Lung (tissue), 12 donors: ENCODE measurements around the gene VPS41. TPM values are rescaled to one million over a fixed set of nuclear protein-coding genes. Genes with fewer than 3 reads are reported as not detected.

Experiments used
- ATAC-seq: fragments of 200-7000 bp; cut with Tn5 transposase; one replicate; pipeline ENCODE4 v1.9.1; 2020; ENCODE audit warnings: moderate number of reproducible peaks; ENCODE audit not compliant: insufficient read depth, low FRiP score
- DNase-seq, 3 donors: peaks; one replicate each; pipeline ENCODE4 v3.0.0-alpha.2; 2013 to 2017
- H3K27ac ChIP-seq, 2 donors: one replicate each; pipeline ENCODE4 v1.5.1; 2013; ENCODE audit warnings: mild to moderate bottlenecking in 2 of 2, moderate library complexity in 2 of 2, control low read depth in 1 of 2, inconsistent platforms in 1 of 2, low read depth in 1 of 2, low read length in 1 of 2
- H3K27me3 ChIP-seq, 3 donors: one replicate each; pipeline ENCODE4 v1.5.1; 2013; ENCODE audit warnings: low read length in 2 of 3; ENCODE audit not compliant: control insufficient read depth in 3 of 3, insufficient read depth in 3 of 3
- H3K36me3 ChIP-seq, 4 donors: one replicate each; pipeline ENCODE4 v1.5.1; 2013; ENCODE audit warnings: low read length in 4 of 4, mild to moderate bottlenecking in 1 of 4, moderate library complexity in 1 of 4; ENCODE audit not compliant: control insufficient read depth in 4 of 4, insufficient read depth in 4 of 4
- H3K4me1 ChIP-seq, 5 donors: one replicate each; pipeline ENCODE4 v1.5.1; 2013; ENCODE audit warnings: low read length in 5 of 5, mild to moderate bottlenecking in 2 of 5, moderate library complexity in 1 of 5; ENCODE audit not compliant: control insufficient read depth in 5 of 5, insufficient read depth in 5 of 5
- H3K4me3 ChIP-seq: one replicate; pipeline ENCODE4 v1.5.1; 2013; ENCODE audit warnings: mild to moderate bottlenecking, control low read depth, moderate library complexity
- H3K9ac ChIP-seq, 2 donors: one replicate each; pipeline ENCODE4 v1.5.1; 2013; ENCODE audit warnings: low read length in 2 of 2, control low read depth in 1 of 2; ENCODE audit not compliant: insufficient read depth in 1 of 2
- H3K9me3 ChIP-seq, 4 donors: one replicate each; pipeline ENCODE4 v1.5.1; 2013; ENCODE audit warnings: low read length in 3 of 4, mild to moderate bottlenecking in 1 of 4, moderate library complexity in 1 of 4; ENCODE audit not compliant: control insufficient read depth in 4 of 4, insufficient read depth in 3 of 4
- WGBS, 2 donors: extraction: QIAGEN DNeasy Blood & Tissue Kit; methylation state at CpG; one replicate each; pipeline ENCODE4 v1.1.7; 2013; 5-methylcytosine and 5-hydroxymethylcytosine counted together
- polyA plus RNA-seq, 2 donors: library from polyadenylated mRNA; stranded (reverse); fragments of 200-250 nt; gene quantifications; one replicate each; pipeline ENCODE4 v1.2.1, GENCODE V29; 2013
- total RNA-seq, 2 donors: library from RNA; depleted of rRNA in 1 of 2; stranded (reverse); fragments of >200 nt in 1 of 2; gene quantifications; one replicate each; pipeline ENCODE4 v1.2.1, GENCODE V29; 2014 to 2021
- TF ChIP-seq, protein P1 (sequence below): IDR thresholded peaks from 2 replicates; pipeline ENCODE4 v1.5.1; 2012; ENCODE audit warnings: mild to moderate bottlenecking; ENCODE audit errors: control extremely low read depth, extremely low read depth
- donor health status: control.
- donor health status: control.
- donor health status: Bipolar disorder and iron deficiency.
- donor health status: healthy.
- donor health status: DM: yes; HTN: yes; CAD: no.

The VPS41 gene
- total and polyA plus RNA-seq, 4 donors: 13.8 to 88.6 (median 48.1) TPM

DNA sequence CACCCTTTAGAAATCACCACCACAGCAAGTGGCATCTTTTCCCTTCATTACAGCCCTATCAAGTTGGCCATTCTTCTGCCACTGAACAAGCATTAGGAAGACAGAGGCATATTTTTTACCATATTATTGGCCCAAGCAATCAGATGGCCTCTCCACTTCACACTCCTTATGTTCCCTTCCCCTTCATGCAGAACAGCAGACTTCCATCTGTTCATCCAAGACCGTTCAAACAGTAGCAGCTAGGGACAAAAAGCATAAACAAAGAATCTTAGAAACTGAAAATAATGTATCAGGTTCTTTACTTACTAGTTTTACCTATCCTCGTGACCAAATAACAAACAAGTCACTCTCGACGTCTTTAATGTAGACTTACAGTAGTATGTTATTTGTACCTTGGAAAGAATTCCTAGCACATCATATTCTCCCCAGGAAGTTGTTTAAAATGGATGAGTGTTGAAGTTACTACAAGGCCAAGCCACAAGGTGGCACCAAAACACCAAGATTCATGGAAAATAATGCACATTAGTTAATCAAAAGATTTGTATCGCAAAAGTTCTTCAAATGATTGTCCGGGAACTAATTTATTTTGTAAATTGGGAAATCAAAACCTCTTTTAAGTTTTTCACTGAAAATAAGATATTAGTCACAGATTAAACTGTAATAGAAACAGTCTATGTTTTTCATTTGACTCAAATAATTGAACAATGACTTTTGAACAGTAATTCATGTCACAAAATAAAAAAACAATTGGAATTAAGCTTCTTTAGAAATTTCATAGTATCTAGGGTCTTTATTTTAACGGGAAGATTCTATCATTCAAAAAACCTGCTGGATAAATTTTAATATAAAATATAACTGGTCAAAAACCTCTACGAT is 112.1 kb downstream of the VPS41 start:
- Histone ChIP-seq H3K4me1 (peaks cover 0 to 3% (median 0%) of the 10 kb centered on the region in 5 donors), H3K9me3 (no peaks in the 10 kb centered on the region), H3K4me3 (no peak overlapping the region), H3K36me3 (peaks cover 0 to 15% (median 6%) of the 10 kb centered on the region in 4 donors), H3K9ac (no peak overlapping the region), H3K27me3 (no peaks in the 10 kb centered on the region), H3K27ac (no peak overlapping the region)
- DNase-seq (peak; percentile 61 to 81 (median 77)), ATAC-seq (no peak)
- WGBS, 2 donors: 33 to 38% methylated on average over 8 of the region's 8 CpGs
- TF ChIP-seq, protein P1, sequence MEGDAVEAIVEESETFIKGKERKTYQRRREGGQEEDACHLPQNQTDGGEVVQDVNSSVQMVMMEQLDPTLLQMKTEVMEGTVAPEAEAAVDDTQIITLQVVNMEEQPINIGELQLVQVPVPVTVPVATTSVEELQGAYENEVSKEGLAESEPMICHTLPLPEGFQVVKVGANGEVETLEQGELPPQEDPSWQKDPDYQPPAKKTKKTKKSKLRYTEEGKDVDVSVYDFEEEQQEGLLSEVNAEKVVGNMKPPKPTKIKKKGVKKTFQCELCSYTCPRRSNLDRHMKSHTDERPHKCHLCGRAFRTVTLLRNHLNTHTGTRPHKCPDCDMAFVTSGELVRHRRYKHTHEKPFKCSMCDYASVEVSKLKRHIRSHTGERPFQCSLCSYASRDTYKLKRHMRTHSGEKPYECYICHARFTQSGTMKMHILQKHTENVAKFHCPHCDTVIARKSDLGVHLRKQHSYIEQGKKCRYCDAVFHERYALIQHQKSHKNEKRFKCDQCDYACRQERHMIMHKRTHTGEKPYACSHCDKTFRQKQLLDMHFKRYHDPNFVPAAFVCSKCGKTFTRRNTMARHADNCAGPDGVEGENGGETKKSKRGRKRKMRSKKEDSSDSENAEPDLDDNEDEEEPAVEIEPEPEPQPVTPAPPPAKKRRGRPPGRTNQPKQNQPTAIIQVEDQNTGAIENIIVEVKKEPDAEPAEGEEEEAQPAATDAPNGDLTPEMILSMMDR: peak; percentile 52

DNA sequence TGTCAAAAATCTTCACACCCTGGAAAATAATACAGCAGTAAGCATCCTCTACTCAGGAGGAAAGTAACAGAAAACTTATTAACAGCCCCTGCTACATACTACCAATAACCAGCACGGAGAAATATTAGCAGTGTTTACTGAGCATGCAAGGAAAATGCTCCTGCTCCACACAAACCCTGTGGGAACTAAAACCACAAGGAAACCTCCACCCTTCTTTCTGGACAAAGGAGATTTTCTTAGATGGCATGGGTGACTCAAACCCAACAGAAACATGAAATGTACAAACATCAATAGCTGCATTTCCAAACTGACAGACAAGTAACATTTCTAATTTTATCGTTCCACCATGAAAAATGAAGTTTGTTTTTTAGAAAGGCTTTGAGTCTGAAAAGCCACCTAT is 113.4 kb downstream of the VPS41 start:
- TF ChIP-seq, protein P1: no peak
- H3K27me3 ChIP-seq: no peaks in the 10 kb centered on the region
- H3K4me3 ChIP-seq: no peak overlapping the region
- H3K36me3 ChIP-seq: peaks cover 0 to 19% (median 12%) of the 10 kb centered on the region in 4 donors
- DNase-seq (no peak), ATAC-seq (no peak)
- no peak overlapping the region for H3K27ac ChIP-seq
- H3K4me1 ChIP-seq: peaks cover 0 to 3% (median 0%) of the 10 kb centered on the region in 5 donors
- 96 to 97% methylated on average over 2 of the region's 2 CpGs for WGBS, 2 donors
- H3K9ac ChIP-seq: no peak overlapping the region
- no peaks in the 10 kb centered on the region for H3K9me3 ChIP-seq

DNA sequence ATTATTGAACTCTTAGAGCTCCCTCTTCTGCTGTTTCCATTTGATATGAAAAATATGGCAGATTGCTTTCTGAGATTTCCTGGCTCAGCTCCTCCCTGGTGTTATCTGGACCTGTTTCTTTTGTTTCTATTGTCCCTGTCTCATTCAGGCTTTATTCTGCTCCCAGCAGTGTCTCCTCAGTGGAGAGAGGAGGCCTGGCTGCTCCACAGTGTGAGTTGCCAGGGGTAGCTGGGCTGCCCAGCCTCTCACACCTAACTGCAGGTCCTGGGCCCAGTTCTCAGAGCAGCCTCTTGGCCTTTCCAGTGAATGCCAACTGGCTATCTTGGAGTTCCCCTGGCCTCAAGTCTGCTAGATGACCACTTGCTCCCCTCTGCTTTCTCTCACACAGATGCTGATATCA is 127.0 kb downstream of the VPS41 start:
- peaks cover 0 to 5% (median 0%) of the 10 kb centered on the region in 4 donors for H3K36me3 ChIP-seq
- no peaks in the 10 kb centered on the region for H3K4me1 ChIP-seq
- DNase-seq: no peak
- no peak overlapping the region for H3K4me3 ChIP-seq
- H3K27ac ChIP-seq: no peak overlapping the region
- no peak for ATAC-seq
- TF ChIP-seq, protein P1: no peak
- no peak overlapping the region for H3K9ac ChIP-seq
- H3K27me3 ChIP-seq: no peaks in the 10 kb centered on the region
- H3K9me3 ChIP-seq: no peaks in the 10 kb centered on the region
